Stomach (tissue), 9 donors: ENCODE results near the gene ABRACL. TPM values are rescaled to one million over a fixed set of nuclear protein-coding genes. Genes with fewer than 3 reads are reported as not detected.

Source experiments
- DNase-seq, 2 donors: peaks; one replicate each; pipeline versions ENCODE4 v3.0.0 to v3.0.0-alpha.2; 2013 to 2019
- H3K27ac ChIP-seq, 5 donors: fragments of 200-600 bp in 4 of 5; sonication (generic) in 4 of 5; one replicate each; pipeline ENCODE4 v1.5.1; 2013 to 2019; ENCODE audit warnings: mild to moderate bottlenecking in 1 of 5, moderate library complexity in 1 of 5
- H3K27me3 ChIP-seq, 3 donors: fragments of 200-600 bp; sonication (generic); one replicate each; pipeline ENCODE4 v1.5.1; 2017 to 2019; ENCODE audit warnings: mixed run types in 1 of 3
- H3K36me3 ChIP-seq, 4 donors: fragments of 200-600 bp; sonication (generic); 1 replicate in 3 of 4; 2 replicates in 1 of 4; pipeline ENCODE4 v1.5.1; 2016 to 2019
- H3K4me1 ChIP-seq, 4 donors: fragments of 200-600 bp; sonication (generic); one replicate each; pipeline ENCODE4 v1.5.1; 2016 to 2019
- H3K4me3 ChIP-seq, 4 donors: fragments of 200-600 bp; sonication (generic) in 3 of 4; one replicate each; pipeline ENCODE4 v1.5.1; 2016 to 2019; ENCODE audit warnings: mild to moderate bottlenecking in 1 of 4
- H3K9me3 ChIP-seq, 4 donors: fragments of 200-600 bp; sonication (generic); one replicate each; pipeline ENCODE4 v1.5.1; 2016 to 2019
- EP300 ChIP-seq: sonication (generic); formaldehyde crosslinking; IDR thresholded peaks from one replicate; pipeline ENCODE4 v1.6.1; 2017; ENCODE audit warnings: antibody characterized with exemption
- POLR2A ChIP-seq, 4 donors: fragments of 450-650 bp; IDR thresholded peaks; one replicate each; pipeline ENCODE4 v1.6.1; 2016; ENCODE audit warnings: antibody characterized with exemption in 4 of 4, control low read depth in 2 of 4, mild to moderate bottlenecking in 1 of 4, moderate library complexity in 1 of 4
- POLR2AphosphoS5 ChIP-seq, 3 donors: sonication (generic); formaldehyde crosslinking; IDR thresholded peaks; one replicate each; pipeline ENCODE4 v1.6.1; 2016; ENCODE audit warnings: antibody characterized with exemption in 3 of 3
- WGBS, 5 donors: extraction: QIAGEN DNeasy Blood & Tissue Kit in 3 of 5; methylation state at CpG; one replicate each; pipeline versions ENCODE4 v1.1.5 to v1.1.7; 2013 to 2018; 5-methylcytosine and 5-hydroxymethylcytosine counted together
- intact Hi-C: fragments of 100-400 bp; cut with DNase I; formaldehyde crosslinking; loops from one replicate; pipeline ENCODE4 v1.15.1; 2023; ENCODE audit warnings: low total_unique reads
- polyA plus RNA-seq, 3 donors: library from polyadenylated mRNA; stranded (reverse); fragments of 200-250 nt; gene quantifications; one replicate each; pipeline ENCODE4 v1.2.3, GENCODE V29; 2013
- total RNA-seq, 5 donors: library from RNA; depleted of rRNA; stranded (reverse); fragments of >200 nt; gene quantifications; one replicate each; pipeline versions ENCODE4 v1.1.0 to v1.2.3, GENCODE V29; 2014 to 2016
- TF ChIP-seq, protein P1 (sequence below), 7 experiments: fragments of 450-650 bp in 4 of 7; fragments of 200-600 bp in 3 of 7; sonication (generic) in 3 of 7; IDR thresholded peaks; one replicate each; pipeline ENCODE4 v1.5.1; 2016 to 2019; ENCODE audit warnings: antibody characterized with exemption in 7 of 7, control low read depth in 2 of 7, mild to moderate bottlenecking in 1 of 7
- donor health status: healthy with polysubstance abuse.
- donor health status: Bipolar disorder and iron deficiency.
- donor health status: healthy.

ABRACL gene
- total and polyA plus RNA-seq, 8 donors, result 16.2 to 99.9 (median 40.7) TPM; not detected in 2

DNA sequence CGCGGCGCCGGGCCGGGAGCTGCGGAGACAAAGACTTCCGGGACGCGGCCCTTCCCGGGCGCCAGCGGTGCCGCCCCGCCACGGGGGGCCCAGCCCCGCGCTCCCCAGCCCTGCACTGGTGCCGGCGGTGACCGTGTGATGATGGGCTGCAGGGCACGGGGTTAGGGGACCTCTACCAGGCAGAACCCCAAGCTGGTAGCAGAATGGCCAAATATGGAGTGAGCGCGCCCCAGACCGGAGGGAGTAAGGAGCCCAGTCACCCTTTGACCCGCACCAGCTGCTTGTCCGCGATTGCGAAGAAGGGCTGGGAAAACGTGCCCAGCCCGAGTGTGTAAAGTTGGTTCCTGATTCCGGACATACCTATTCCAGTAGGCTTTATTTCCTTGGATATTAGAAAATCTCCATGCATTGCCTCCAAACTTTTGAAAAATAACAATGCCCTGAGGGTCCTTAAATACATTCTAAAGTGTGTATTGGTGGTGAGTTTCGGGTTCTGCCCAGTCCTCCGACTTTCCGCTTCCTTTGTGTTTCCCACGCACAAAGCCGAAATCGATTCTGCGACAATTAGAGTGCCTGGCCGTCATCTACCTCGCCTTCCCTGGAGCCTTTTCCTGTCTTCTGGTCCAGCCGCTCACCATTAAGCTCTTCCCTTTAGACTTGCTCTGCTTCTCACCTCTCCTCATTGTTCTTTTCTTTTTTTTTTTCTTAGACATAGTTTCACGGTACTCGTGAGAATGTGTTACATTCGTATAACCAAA lies 1.1 kb downstream of the ABRACL start:
- peaks cover 0 to 41% (median 16%) of the 10 kb centered on the region in 4 donors for H3K4me1 ChIP-seq
- DNase-seq, result peak; percentile 69 to 81
- intact Hi-C loops, result no loop called here
- no peaks in the 10 kb centered on the region for H3K27me3 ChIP-seq
- H3K36me3 ChIP-seq, result peaks cover 0 to 14% (median 4%) of the 10 kb centered on the region in 4 donors
- peak overlapping the region; percentile 84 to 89 (median 86) for H3K27ac ChIP-seq
- 6 to 12% (median 7%) methylated on average over 36 to 44 of the region's 44 CpGs for WGBS, 5 donors
- H3K9me3 ChIP-seq, result no peaks in the 10 kb centered on the region
- no peak for TF ChIP-seq POLR2A (IDR thresholded peaks at IDR 0.05)
- H3K4me3 ChIP-seq, result peak overlapping the region; percentile 84 to 98 (median 92)

DNA sequence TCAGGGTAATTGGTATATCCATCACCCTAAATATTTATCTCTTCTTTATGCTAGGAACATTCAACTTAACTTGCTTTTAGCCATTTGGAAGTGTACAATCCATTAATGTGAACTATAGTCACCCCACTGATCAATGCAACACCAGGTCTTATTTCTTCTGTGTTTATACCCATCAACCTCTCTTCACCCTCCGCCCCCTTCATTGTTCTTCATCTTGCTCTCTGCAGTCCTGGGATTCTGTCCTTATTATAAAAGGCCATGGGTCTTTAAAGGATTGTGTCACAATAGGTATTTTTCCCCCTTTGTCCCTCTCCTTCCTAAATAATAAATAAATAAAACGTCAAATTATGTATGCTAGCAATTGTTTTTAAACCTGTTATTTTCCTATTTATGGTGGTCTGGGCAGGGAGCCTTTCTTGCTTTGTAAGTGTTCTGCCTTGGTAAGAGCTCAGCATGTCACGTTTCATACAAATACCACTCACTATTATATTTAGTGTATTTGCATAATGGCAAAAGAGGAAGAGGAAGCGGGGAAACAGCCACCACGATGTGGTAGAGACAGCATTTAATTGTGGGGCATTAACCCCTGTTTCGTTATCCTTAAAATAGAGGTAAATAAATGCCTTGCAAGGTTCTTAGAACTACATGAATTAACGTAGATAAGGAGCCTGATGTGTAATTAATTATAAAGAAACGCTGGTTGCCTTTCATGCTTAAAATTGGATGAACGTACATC lies 1.9 kb downstream of the ABRACL start:
- peak in 1 of 2 donors; percentile 27 for DNase-seq
- peak overlapping the region; percentile 84 to 98 (median 92) for H3K4me3 ChIP-seq
- intact Hi-C loops, result no loop called here
- H3K27me3 ChIP-seq, result no peaks in the 10 kb centered on the region
- TF ChIP-seq EP300 (no peak), POLR2AphosphoS5 (IDR thresholded peaks at IDR 0.05) (no peak), POLR2A (IDR thresholded peaks at IDR 0.05) (no peak)
- TF ChIP-seq, protein P1, sequence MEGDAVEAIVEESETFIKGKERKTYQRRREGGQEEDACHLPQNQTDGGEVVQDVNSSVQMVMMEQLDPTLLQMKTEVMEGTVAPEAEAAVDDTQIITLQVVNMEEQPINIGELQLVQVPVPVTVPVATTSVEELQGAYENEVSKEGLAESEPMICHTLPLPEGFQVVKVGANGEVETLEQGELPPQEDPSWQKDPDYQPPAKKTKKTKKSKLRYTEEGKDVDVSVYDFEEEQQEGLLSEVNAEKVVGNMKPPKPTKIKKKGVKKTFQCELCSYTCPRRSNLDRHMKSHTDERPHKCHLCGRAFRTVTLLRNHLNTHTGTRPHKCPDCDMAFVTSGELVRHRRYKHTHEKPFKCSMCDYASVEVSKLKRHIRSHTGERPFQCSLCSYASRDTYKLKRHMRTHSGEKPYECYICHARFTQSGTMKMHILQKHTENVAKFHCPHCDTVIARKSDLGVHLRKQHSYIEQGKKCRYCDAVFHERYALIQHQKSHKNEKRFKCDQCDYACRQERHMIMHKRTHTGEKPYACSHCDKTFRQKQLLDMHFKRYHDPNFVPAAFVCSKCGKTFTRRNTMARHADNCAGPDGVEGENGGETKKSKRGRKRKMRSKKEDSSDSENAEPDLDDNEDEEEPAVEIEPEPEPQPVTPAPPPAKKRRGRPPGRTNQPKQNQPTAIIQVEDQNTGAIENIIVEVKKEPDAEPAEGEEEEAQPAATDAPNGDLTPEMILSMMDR (IDR thresholded peaks at IDR 0.05), result no peak
- peaks cover 3 to 21% (median 10%) of the 10 kb centered on the region in 4 donors for H3K36me3 ChIP-seq
- 55 to 62% (median 59%) methylated on average over 9 of the region's 9 CpGs for WGBS, 5 donors
- peaks cover 0 to 41% (median 16%) of the 10 kb centered on the region in 4 donors for H3K4me1 ChIP-seq
- no peaks in the 10 kb centered on the region for H3K9me3 ChIP-seq
- peak overlapping the region in 4 of 5 donors; percentile 86 to 89 (median 88) for H3K27ac ChIP-seq

DNA sequence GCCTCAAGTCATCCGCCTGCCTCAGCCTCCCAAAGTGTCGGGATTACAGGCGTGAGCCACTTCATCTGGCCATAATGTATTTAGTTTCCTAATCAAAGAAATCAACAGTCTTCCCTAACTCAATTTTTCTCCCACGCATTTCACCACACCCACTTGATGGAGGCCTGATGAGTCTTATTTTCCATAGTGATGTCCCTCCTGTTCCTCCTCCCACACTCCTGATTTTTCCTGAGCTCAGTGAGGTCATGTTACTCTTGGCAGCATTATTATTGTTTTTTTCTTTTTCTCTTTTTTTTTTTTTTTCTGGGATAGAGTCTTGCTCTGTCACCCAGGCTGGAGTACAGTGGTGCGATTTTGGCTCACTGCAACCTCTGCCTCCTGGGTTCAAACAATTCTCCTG lies 8.9 kb downstream of the ABRACL start:
- intact Hi-C loops, result no loop called here
- peaks cover 10 to 71% (median 46%) of the 10 kb centered on the region in 4 donors for H3K36me3 ChIP-seq
- H3K27me3 ChIP-seq, result no peaks in the 10 kb centered on the region
- H3K9me3 ChIP-seq, result no peaks in the 10 kb centered on the region
- H3K27ac ChIP-seq, result no peak overlapping the region
- no peak for DNase-seq
- TF ChIP-seq EP300 (no peak), POLR2A (IDR thresholded peaks at IDR 0.05) (no peak), POLR2AphosphoS5 (IDR thresholded peaks at IDR 0.05) (no peak)
- TF ChIP-seq, protein P1 (IDR thresholded peaks at IDR 0.05), result no peak
- 90 to 95% (median 94%) methylated on average over 5 of the region's 5 CpGs for WGBS, 5 donors
- H3K4me1 ChIP-seq, result peaks cover 0 to 12% (median 0%) of the 10 kb centered on the region in 4 donors
- no peak overlapping the region for H3K4me3 ChIP-seq

DNA sequence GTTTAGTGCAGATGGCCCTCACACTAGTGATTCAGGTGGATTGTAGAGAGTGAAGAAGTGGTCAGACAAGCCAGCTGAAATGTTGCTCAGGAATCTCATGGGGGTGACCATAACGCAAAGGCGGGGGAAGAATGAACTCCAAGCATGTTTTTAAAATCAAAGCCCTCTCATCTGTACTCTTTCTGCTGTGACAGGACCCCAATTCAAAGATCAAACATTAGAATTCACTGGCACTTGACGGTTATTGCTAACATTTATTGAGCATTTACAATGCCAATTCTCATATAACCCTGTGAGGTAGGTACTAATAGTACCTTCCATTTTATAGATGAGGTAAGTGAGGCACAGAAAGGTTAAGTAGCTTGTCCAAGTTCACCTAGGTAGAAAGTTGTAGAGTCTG lies 15.7 kb downstream of the ABRACL start:
- H3K4me3 ChIP-seq, result no peak overlapping the region
- WGBS, 5 donors, result 93 to 97% (median 95%) methylated on average over 3 of the region's 3 CpGs

More for the DNA sequence above, 15.7 kb downstream of the ABRACL start:
- no peak for DNase-seq
- Histone ChIP-seq H3K9me3 (no peaks in the 10 kb centered on the region), H3K36me3 (peaks cover 7 to 40% (median 31%) of the 10 kb centered on the region in 4 donors), H3K27ac (no peak overlapping the region), H3K27me3 (no peaks in the 10 kb centered on the region), H3K4me1 (no peaks in the 10 kb centered on the region)
- intact Hi-C loops, result no loop called here
- TF ChIP-seq EP300, result no peak
- no peak for TF ChIP-seq POLR2AphosphoS5 (IDR thresholded peaks at IDR 0.05)
- TF ChIP-seq, protein P1 (IDR thresholded peaks at IDR 0.05), result no peak
- TF ChIP-seq POLR2A (IDR thresholded peaks at IDR 0.05), result no peak
